ENCODE data around the gene MRPS18A. TPM values are rescaled to one million over a fixed set of nuclear protein-coding genes. Genes with fewer than 3 reads are reported as not detected.

MRPS18A gene
- total RNA-seq, result 41.2 and 46.4 TPM in 2 replicates

DNA sequence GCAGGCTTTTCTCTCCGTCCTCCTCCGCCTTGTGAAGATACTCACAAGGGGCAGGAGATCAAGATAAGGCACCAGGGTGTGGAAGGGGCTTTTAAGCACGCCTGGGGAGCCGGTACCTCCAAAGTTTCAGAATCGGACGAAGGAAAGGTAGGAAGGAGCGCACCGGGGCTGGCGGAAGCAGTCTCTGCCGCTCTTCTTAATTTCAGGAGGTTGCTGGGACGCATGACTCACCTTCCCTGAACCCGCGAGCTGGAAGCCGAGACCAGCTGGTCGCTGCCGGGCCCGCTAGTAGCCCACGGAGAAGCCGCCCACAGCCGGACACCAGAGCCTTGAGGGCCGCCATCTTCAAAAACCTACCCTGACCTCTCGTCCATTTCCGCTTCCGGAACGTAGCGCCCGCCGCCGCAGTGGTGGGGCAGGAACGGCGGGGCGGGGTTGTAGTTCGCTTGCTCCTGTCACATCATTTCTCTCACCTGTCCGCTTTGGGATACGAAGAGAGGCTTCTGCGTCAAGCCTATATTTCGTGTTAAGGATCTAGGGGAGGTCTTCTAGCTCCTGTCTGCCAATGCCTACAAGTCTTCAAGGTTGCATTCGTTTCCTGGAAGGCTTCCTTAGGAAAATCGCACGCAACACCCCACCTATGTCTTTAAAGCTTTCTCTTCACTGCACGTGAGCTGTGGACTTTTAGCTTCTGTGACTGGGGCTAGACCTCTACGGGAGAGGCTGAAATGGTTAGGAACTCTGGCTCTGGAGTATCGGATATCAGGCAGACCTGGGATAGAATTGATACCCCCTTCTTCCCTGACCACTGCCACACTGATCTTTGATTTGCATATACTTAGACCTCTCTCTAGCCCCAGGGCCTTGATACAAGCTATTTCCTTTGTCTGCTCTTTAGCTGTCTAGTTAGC lies at the start of gene MRPS18A:
Gene MRPS18A (minus strand): TSS at position 355 of the 911 bp plus-strand sequence. CDS start 12 bp downstream, at position 343.
- no peak for DNase-seq (ENCODE audit: extremely low read depth, low read depth, low spot score)

DNA sequence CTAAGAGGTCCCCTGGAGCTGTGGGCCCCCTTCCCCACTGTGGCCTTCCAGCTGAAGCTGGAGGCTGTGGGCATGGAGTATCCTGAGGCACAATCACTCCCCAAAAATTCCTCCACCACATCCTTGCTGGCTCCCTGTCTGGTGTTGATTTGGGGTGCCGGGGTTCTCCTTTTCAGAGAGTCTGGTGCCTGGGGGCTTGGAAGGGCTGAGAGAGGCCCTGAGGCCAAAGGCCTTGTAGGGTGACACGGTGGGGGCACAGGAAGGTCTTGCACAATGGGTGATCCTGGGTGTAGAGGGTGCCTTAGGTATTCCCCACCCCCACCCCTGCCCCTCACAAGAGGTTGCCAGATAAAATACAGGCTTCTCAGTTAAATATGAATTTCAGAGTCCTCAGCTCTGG lies 49.3 kb upstream of the MRPS18A start:
- DNase-seq (ENCODE audit: extremely low read depth, low read depth, low spot score), result no peak

DNA sequence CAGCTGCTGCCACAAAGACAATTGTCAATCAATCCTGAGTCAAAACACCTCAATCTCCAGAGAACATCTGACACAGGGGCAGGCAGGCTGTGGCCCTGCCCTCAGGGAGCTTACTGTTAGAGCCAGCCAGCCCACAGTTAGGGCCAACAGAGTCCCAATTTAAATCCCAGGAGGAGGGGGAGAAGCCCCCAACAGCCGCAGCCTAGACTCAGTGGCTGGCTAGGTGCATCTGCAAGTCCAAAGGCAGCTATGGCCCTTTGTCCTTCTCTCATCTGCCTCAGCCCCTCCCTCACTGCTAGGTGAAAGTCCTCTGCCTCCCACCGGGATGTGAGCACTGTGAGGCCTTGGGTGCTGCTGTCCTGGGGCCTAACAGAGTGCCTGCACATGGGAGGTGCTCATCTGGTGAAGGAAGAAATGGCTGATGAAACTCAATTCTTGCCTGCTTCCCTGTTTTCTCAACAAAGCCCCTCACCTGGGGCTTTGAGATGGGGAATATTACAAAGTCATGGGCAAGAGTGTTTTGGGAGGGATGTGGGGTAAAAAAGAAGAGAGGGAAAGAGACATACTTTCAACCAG lies 48.7 kb upstream of the MRPS18A start:
- DNase-seq (ENCODE audit: extremely low read depth, low read depth, low spot score), result no peak

DNA sequence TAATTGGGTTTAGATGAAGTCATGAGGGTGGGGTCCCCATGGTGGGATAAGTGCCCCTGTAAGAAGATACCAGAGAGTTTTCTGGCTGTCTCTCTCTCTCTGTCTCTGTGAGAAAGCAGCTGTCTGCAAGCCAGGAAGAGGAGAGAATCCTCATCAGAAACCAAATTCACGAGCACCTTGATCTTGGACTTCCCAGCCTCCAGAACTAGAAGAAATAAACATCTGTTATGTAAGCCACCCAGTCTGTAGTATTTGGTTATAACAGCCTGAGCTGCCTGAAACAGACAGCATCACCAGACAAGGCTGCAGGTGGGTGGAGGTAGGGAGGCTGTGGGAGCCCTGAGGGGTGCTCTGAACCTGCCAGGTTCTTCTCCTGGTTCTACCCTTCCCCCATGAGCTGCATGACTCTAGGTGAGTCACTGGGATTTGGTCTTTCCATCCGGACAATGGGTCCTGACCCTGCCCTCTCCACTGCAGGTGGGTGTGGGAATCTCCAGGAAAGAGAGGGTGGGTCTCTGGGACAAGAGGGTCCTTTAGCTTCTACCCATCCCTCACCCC lies 48.1 kb upstream of the MRPS18A start:
- DNase-seq (ENCODE audit: extremely low read depth, low read depth, low spot score), result no peak

DNA sequence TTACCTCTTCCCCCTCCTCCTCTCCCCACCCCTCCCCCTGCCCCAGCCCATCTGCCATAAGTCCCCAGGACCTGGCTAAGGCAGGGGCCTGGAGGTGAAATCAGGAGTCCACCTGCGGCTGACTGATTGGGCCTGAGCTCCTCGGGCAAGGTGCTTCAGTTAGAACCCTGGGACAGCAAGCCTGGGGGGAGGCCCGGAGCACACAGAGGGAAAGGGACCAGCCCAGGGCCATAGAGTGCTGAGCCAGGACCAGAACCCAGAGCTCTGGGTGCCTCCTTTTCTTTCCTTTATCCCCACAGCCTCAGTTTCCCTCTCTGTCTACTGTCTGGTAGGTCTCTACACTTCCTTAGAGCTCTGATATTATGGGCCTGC lies 46.7 kb upstream of the MRPS18A start:
- no peak for DNase-seq (ENCODE audit: extremely low read depth, low read depth, low spot score)

DNA sequence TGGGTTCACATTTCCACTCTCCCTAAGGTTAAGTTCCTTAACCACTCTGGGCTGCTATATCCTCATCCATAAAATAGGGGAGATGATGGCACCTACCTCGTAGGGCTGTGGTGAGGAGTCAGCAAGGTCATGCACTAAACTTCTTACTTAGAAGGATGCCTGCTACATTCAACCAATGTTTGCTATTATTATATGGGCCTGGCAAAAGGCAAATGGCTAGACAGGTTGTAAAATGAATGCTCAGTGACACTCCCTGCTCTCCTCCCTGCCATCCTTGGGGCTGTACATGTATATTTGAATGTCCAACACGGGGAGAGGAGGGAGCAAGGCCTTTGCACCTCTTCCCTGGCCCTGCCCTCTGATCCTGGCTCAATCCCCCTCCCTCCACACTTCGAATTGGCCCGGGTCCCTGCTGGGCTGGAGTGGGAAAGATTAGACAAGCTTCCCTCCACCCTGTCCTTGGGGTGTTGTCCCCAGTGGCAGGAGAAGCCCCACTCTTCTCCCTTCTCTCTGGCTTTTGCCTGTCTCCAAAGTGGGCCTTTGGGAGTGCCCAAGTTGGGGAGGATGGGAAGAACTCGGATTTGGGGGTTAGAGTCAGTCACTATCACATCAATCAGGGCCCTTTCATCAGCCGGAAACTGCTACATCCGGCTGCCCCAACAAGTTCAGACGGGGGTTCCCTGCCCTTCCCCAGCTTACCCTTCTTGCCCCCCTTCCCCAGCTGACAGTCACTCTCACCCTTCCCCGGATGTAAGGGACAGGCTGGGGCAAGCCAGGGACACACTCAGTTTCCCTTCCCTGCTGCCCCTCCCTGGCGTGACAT lies 46.1 kb upstream of the MRPS18A start:
- no peak for DNase-seq (ENCODE audit: extremely low read depth, low read depth, low spot score)

DNA sequence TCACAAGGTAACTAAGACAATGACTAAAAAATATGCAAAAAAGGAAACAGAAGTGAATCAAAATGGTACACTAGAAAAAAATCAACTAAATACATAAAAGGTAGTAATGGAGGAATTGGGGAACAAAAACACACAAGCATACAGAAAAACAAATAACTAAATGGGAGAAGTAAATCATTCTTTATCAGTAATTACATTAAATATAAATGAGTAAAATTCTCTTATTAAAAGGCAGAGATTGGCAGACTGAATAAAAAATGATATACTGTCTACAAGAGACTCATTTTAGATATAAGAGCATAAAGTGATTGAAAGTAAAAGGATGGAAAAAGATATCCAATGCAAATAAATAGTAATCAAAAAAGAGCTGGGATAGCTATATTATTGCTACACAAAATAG lies 43.0 kb upstream of the MRPS18A start:
- DNase-seq (ENCODE audit: extremely low read depth, low read depth, low spot score), result no peak

DNA sequence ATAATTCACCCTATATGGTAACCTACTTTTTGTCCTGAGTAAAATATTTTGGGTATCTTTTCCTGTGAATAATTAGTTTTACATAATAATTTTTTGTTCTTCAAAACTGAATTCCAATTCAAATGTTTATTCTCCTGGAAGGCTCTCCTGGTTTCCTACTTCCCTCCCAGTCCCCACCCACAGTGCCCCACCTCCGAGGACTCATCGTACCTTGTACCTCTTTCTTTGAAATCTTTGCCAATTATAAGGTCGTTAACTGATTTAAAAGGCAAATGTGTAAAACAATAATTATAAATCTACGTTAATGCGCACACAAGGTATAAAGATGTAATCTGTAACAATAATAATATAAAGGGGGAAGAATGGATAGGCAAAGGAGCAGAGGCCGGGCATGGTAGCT lies 41.9 kb upstream of the MRPS18A start:
- no peak for DNase-seq (ENCODE audit: extremely low read depth, low read depth, low spot score)

DNA sequence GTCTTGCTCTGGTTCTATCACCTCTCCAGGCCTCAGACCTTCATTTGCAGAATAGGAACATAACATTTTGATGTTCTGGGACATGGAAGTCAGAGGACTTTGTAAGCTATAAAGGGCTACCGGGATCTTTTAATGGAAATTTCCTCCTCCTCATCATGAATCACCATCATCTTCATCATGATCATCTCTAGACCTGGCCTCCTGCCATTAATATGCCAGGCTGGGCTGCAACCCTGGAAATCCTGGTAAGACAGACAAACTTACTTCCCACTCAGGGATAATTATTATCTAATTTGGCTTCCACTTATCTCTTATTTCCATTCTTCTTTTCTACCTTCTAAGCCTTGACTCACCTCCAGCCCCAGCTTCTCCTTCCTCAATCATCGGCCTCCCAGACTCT lies 41.0 kb upstream of the MRPS18A start:
- no peak for DNase-seq (ENCODE audit: extremely low read depth, low read depth, low spot score)

DNA sequence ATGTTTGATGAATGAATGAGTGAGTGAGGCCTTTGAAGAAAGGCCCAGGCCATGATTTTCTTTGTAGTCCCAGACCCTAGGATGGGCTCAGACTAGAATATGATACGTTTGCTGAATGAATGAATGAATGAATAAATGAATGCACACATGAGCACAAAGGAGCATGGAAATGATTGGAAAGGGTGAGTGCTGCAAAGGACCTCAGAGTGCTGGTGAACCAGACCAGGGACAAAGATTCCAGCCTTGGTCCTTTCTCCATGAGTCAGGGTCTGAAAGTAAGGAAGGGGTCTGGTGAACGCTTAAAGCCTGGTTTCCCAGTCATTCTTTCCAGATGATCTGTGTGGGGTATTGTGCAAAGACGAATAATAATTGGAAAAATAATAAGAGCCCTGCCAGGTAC lies 40.0 kb upstream of the MRPS18A start:
- DNase-seq (ENCODE audit: extremely low read depth, low read depth, low spot score), result no peak

DNA sequence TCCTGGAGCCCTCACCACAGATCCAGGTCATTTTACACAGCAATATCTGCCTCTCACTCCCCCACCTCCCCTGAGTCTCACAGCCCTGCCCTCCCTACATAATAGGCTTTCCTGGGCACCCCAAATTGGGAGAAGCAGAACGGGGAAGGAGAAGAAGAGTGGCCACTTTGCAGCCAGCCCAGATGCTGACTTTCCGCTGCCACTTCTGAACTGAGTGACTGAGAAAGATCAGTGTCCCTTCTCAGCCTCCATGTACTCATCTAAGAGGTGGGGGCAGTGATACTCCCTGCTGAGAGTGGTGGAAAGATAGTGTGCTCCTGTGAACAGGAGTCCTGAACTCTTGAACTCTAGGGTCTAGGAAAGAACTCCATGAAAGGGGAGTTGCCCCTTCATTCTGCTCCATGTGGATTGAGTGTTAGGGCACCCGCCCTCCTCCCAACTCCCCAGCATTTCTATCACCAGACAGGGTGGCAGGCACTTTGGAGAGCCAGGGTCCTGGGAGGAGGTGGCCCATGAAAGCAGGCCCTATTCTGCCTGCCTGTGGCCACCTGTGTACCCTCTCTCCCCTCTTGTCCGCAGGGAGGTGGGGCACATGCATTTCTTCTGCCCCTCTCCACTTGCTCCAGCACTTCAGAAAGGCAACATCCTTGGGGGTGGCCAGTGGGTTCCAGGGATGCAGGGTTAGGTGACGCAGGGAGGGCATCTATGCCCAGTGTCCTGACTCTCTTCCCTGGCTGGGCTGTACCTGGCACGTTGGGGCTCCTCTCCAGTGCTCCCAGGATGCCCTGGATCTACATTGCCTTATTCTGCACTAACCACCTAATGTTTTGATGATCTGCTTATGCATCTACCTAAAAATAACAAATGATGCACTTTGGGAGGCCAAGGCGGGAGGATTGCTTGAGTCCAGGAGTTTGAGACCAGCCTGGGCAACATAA lies 38.3 kb upstream of the MRPS18A start:
- no peak for DNase-seq (ENCODE audit: extremely low read depth, low read depth, low spot score)

DNA sequence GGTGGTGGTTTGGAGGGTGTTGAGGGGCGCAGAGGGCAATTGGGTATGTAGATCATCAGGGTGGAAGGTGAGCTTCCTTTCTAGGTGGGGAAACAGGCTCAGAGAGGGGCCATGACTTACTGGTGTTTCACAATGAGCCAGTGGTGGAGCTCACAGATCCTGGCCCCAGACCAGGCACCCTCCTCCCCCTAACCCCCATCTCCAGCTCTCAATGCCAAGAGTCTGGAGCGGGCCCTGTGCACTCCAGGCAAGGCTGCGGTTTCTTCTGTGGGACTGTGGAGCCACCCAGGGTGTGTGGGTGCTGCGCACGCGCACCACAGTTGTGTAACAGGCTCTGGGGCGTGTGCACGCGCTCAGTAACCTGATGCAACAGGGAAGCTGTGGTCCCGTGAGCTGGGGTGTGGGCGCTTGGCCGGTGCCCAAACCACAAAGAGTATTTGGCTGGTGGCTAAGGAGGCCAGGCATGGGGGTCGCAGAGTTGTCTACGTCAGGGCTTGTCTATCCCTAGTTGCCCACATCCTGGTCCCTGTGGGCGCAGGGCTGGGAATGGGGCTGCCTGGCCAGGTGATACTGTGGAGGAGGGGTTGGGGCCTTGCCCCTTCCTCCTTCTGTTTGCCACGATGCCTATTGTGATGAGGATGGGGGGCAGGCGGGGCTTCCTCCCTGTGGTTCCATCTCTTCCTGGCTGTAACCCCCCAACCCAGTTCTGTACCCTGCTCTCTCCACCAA lies 37.5 kb upstream of the MRPS18A start:
- no peak for DNase-seq (ENCODE audit: extremely low read depth, low read depth, low spot score)

DNA sequence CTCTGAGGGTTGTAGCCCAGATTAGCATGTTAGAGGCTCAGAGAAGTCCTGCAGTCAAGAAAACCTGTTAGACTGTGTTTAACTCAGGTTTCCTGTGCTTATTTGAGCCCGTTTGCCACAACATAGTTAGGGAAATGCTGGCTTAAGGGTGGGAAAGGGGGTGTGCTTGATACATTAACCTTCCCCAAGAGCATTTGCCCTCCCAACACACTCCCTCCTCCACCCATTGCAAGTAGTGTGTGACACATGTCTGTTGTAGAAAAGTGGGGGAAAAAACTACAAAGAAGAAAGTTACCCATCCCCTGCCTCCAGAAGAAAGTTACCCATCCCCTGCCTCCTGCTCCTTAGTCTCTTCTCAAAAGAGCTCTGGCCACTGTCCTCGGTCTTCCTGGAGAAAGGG lies 36.8 kb upstream of the MRPS18A start:
- DNase-seq (ENCODE audit: extremely low read depth, low read depth, low spot score), result no peak

DNA sequence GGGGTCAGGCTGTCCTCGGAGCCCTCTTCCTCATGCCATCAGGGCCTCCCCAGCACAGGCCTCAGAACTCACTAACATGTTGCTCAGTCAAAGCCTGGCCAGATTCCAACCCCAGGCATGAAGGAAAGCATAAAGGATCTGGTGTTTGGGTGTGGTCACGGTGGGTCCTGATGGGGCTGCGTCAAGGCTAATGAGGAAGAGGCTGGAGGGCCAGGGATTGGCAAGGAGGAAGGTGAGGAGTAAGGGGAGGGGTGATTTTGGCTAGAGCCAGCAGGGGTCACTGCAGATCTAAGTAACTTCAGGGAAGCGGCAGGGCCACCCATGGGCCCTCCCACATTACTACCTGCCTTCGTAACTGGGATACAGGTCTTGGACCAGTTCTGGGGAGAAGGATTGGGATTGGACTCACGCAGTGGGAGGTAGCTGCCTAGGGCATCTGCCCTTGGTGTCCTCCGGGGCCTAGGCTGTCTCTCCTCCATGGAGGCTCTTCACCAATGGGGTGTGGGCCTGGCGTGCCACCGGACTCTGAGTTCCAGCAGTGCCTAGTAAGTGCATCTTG lies 36.2 kb upstream of the MRPS18A start:
- no peak for DNase-seq (ENCODE audit: extremely low read depth, low read depth, low spot score)

DNA sequence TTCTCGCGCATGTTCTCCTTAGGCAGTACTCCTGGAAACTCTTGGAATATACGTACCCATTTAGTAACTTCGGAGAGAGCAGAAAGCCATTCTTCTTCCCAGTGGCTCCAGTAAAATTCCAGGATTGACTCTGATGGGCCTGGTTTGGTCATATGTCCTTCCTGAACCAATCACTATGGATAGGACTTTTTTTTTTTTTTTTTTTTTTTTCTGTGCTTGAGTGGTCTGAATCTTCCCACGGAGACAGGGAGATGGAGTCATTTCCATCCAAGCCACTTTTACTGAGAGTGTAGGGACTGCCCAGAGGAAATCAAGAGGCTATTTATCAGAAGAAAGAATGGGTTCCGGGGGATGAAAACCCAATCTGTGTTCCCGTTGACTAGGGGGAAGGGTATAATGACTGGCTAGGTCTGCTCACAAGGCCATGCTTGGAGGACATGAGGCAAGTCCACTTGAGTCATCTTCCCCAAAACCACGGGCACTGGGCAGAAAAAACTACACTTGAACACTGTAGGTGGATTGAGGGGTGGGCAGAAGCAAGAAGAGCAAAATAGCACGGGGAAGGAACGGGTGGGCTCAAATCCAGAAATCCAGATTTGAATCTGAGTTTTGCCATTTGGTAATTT lies 35.4 kb upstream of the MRPS18A start:
- no peak for DNase-seq (ENCODE audit: extremely low read depth, low read depth, low spot score)

DNA sequence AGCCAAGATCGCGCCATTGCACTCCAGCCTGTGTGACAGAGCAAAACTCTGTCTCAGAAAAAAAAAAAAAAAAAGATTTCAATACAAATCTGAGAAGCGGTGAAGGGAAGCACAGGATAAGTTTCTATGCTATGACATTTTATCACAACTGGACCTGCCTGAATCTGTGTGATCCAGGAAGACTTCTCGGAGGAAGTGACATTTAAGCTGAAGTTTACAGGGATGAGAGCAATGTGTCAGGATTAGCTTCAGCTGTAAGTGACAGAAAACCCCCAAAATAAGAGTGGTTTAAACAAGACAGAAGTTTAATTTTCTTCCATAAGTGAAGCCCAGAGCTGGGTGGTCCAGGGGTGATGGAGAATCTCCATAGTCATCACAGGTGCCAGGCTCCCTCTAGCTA lies 33.4 kb upstream of the MRPS18A start:
- no peak for DNase-seq (ENCODE audit: extremely low read depth, low read depth, low spot score)

DNA sequence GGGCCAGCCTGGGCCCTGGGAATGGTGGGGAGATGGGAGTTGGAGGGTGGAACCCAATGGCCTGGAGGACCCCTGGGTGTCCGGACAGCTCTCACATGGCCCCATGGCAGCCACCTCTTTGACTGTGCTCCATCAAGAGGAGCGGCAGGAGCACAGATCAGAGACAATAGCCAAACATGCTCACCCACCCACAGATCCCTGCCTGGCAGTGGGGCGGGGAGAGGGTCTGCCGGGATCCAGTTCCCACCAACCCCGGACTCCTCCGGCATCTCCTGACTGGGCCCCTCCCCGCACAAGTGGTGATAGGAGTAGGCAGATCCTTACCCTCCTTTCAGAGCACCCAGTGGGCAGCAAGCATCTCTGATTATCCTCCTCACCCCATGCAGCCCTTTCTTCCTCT lies 31.9 kb upstream of the MRPS18A start:
- no peak for DNase-seq (ENCODE audit: extremely low read depth, low read depth, low spot score)

DNA sequence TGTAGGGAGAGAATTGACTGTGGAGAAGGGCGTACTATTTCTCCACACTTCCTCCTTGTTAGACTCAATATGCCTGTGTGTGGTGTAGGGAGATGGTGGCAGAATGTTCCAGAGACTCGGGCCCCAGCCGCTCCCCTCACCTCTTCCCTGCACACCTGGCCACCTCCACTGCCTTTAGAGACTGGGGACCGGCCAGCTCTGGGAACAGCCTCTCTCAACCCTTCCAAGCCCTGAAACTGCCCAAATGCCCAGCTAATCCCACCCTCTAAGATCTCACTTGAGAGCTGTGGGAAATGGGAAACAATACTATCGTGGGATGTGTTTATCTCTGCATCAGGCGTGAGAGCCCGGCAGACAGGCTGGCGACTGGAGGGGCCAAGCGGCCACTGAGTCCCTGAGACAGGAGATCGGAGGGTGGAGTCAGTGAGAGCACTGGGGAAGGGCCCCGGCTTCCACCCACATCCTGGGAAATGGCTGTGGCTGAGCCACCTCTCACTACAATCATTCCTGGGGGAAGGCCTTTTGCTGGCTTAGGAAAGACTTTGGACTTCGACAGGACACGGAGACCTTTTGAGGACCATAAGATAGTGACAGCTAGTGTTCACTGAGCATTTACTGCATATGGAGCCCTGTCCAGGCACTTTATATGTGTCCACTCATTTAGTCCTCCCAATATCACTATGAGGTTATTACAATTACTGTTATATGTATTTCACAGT lies 31.0 kb upstream of the MRPS18A start:
- no peak for DNase-seq (ENCODE audit: extremely low read depth, low read depth, low spot score)
